BLaER1 treated with 17β-estradiol and CSF1 and Interleukin-3, amounts not matched to agents 10 nM and 100 nM (cell line): ENCODE measurements around the gene TUT1.
A peak's percentile ranks its signal among the peaks of the same experiment; 100 is the strongest.
"Not testable (repeated sequence)": the region's sequence is repeated elsewhere in the genome, so short reads cannot be mapped to it uniquely, and the experiment has no call there.

Experiments used
- H3K27ac ChIP-seq, 11 experiments: shearing (Covaris generic); formaldehyde crosslinking; 2 replicates each; pipeline ENCODE4 v1.8.1; 2022
- H3K27me3 ChIP-seq, 11 experiments: shearing (Covaris generic); formaldehyde crosslinking; 2 replicates each; pipeline ENCODE4 v1.8.1; 2022
- H3K36me3 ChIP-seq, 11 experiments: shearing (Covaris generic); formaldehyde crosslinking; 2 replicates each; pipeline ENCODE4 v1.8.1; 2022
- H3K4me1 ChIP-seq, 10 experiments: shearing (Covaris generic); formaldehyde crosslinking; 2 replicates each; pipeline ENCODE4 v1.8.1; 2022
- H3K4me2 ChIP-seq, 11 experiments: shearing (Covaris generic); formaldehyde crosslinking; 2 replicates each; pipeline ENCODE4 v1.8.1; 2022
- H3K4me3 ChIP-seq, 10 experiments: shearing (Covaris generic); formaldehyde crosslinking; 2 replicates each; pipeline ENCODE4 v1.8.1; 2022
- H3K9ac ChIP-seq, 11 experiments: shearing (Covaris generic); formaldehyde crosslinking; 2 replicates each; pipeline ENCODE4 v1.8.1; 2022
- H3K9me3 ChIP-seq, 11 experiments: shearing (Covaris generic); formaldehyde crosslinking; replicated peaks in 1 of 11; 2 replicates each; pipeline ENCODE4 v1.8.1; 2022
- H4K20me1 ChIP-seq, 11 experiments: shearing (Covaris generic); formaldehyde crosslinking; 2 replicates each; pipeline ENCODE4 v1.8.1; 2022
- Cebpa-rat ChIP-seq, 11 experiments: shearing (Covaris generic); IDR thresholded peaks; 2 replicates each; pipeline ENCODE4 v1.8.1; 2022

TUT1 gene, protein sequence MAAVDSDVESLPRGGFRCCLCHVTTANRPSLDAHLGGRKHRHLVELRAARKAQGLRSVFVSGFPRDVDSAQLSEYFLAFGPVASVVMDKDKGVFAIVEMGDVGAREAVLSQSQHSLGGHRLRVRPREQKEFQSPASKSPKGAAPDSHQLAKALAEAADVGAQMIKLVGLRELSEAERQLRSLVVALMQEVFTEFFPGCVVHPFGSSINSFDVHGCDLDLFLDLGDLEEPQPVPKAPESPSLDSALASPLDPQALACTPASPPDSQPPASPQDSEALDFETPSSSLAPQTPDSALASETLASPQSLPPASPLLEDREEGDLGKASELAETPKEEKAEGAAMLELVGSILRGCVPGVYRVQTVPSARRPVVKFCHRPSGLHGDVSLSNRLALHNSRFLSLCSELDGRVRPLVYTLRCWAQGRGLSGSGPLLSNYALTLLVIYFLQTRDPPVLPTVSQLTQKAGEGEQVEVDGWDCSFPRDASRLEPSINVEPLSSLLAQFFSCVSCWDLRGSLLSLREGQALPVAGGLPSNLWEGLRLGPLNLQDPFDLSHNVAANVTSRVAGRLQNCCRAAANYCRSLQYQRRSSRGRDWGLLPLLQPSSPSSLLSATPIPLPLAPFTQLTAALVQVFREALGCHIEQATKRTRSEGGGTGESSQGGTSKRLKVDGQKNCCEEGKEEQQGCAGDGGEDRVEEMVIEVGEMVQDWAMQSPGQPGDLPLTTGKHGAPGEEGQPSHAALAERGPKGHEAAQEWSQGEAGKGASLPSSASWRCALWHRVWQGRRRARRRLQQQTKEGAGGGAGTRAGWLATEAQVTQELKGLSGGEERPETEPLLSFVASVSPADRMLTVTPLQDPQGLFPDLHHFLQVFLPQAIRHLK

DNA sequence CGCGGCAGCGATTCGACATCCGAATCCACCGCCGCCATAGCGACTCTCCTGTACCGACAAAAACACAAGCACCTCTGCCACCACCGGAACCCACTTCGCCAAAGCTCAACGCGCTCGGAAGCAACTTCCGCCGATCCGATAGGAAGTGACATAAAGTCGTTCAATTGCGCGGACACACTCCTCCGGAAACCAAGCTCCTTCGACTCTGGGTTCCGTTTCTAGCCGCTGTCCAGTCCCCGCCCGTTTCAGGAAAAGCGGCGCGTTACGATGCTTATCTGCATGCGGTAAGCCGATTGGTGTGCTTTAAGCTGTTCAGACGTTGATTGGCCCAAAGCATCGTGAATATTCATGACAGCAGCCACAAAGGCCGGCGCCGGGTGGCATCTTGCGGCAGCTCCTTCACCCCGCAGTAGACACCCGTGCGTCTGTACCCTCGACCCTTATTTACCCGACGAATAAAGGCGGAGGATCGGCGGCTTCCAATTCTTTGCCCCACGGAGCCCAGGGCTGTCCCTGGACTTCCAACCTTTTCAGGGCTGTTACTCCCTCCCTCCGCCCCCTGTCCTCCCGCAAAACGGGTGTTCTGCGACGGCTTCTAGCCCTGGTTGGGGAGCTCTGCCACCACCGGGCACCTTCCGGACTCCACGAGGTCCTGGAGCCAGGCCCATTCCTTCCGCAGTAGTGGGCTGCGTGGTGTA lies at the start of gene TUT1:
Gene TUT1, minus strand, starts transcription at position 76 of the 698 bp plus-strand sequence. Its CDS starts 38 bp downstream, at position 38.
- H3K27ac ChIP-seq = peak within 1 kb of the TSS; percentile 61 to 97 (median 92); a peak in 21 of 22 replicates
- H3K4me3 ChIP-seq = peak within 1 kb of the TSS; percentile 69 to 97 (median 80)
- no peaks in the 10 kb centered on the region for H3K27me3 ChIP-seq
- peaks cover 55 to 69% (median 66%) of the 10 kb centered on the region in 11 experiments for H3K36me3 ChIP-seq
- H3K4me1 ChIP-seq = peaks cover 38 to 46% (median 40%) of the 10 kb centered on the region in 10 experiments
- peak within 1 kb of the TSS; percentile 87 to 97 (median 92) for H3K9ac ChIP-seq
- H4K20me1 ChIP-seq = peaks cover 0 to 31% (median 21%) of the 10 kb centered on the region in 11 experiments; a peak in 14 of 22 replicates
- no peaks in the 10 kb centered on the region for H3K9me3 ChIP-seq
- no peak for TF ChIP-seq Cebpa-rat (IDR thresholded peaks at IDR 0.05)
- peak within 1 kb of the TSS; percentile 88 to 97 (median 95) for H3K4me2 ChIP-seq

DNA sequence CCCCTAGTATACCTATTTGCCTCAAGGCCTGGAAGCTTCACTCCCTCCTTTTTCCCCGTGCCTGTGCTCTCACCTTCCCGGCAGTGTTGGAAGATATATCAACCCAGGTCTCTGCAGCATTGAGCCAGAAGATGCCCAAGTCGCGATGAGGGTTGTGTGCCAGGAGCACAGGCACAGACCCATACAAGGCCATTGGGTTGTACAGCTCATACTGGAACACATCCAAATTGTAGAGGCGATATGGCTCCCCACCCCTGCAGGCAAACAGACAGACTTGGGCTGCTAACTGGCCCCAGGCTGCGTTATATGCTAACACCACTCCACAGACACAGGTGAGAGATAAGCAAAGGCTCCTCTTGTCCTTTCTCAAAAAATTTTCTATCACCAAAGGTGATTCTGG lies 41.2 kb upstream of the TUT1 start:
- Histone ChIP-seq H3K36me3 (peaks cover 90 to 100% (median 100%) of the 10 kb centered on the region in 11 experiments), H3K4me3 (no peak overlapping the region)

DNA sequence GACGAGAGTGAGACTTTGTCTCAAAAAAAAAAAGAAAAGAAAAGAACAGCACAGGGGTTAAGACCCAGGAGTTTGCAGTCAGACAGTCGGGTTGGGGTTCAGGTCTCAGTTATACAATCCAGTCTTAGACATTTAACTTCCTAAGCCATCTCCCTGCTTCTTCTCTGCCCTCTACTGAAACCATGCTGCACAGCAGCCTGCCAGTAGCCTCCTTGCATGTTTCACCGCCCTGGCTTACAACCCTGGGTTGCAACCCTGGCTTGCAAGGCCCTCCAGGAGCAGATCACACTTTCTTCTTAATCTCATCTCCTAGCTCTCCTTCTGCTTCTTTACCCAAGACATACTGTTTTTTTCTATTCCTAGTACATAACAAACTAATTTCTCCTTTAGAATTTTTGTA lies 36.4 kb upstream of the TUT1 start:
- Histone ChIP-seq H3K4me1 (peaks cover 22 to 36% (median 33%) of the 10 kb centered on the region in 10 experiments), H3K4me2 (no peak overlapping the region), H3K36me3 (peaks cover 68 to 96% (median 83%) of the 10 kb centered on the region in 11 experiments), H3K27ac (no peak overlapping the region), H3K4me3 (no peak overlapping the region), H3K9ac (no peak overlapping the region), H3K27me3 (no peaks in the 10 kb centered on the region), H4K20me1 (peaks cover 0 to 44% (median 0%) of the 10 kb centered on the region in 11 experiments; a peak in 5 of 22 replicates), H3K9me3 (no peaks in the 10 kb centered on the region)
- no peak for TF ChIP-seq Cebpa-rat (IDR thresholded peaks at IDR 0.05)

More for the DNA sequence above, 41.2 kb upstream of the TUT1 start:
- Histone ChIP-seq H3K27ac (no peak overlapping the region), H3K9me3 (no peaks in the 10 kb centered on the region), H3K27me3 (no peaks in the 10 kb centered on the region), H3K9ac (no peak overlapping the region), H3K4me1 (peaks cover 5 to 22% (median 10%) of the 10 kb centered on the region in 10 experiments; a peak in 18 of 20 replicates), H3K4me2 (no peak overlapping the region), H4K20me1 (peaks cover 0 to 56% (median 8%) of the 10 kb centered on the region in 11 experiments; a peak in 7 of 22 replicates)
- no peak for TF ChIP-seq Cebpa-rat (IDR thresholded peaks at IDR 0.05)

DNA sequence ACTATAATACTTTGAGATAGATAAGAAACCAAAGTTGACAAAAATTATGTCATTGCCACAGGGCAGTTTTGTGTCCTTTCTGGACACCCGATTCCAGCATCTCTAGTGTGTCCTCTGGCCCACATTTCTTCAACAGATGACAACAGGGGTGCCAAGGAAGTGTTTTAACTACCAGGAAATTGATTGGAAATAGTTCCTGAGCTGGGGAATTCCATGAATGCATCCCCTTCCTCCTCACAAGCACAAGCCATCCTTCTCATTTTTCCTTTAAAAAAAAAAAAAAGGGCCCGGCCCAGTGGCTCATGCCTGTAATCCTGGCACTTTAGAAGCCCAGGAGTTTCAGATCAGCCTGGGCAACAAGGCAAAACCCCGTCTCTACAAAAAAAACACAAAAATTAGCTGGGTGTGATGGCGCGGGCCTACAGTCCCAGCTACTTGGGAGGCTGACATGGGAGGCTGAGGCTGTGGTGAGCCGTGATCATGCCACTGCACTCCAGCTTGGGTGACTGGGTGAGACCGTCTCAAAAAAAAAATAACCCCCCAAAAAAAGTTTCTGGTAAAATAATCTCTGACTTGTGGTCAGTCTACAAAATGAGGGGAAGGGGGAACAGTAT lies 31.3 kb upstream of the TUT1 start:
- Histone ChIP-seq H3K9me3 (no peaks in the 10 kb centered on the region), H3K27ac (peak overlapping the region; percentile 61 to 92 (median 85)), H3K27me3 (no peaks in the 10 kb centered on the region), H3K4me2 (peak overlapping the region; percentile 58 to 98 (median 92)), H3K4me3 (peak overlapping the region in 4 of 10 experiments; percentile 78 to 89 (median 79); a peak in 5 of 20 replicates), H3K4me1 (peaks cover 52 to 68% (median 63%) of the 10 kb centered on the region in 10 experiments), H3K36me3 (peaks cover 24 to 54% (median 36%) of the 10 kb centered on the region in 11 experiments), H3K9ac (peak overlapping the region; percentile 23 to 95 (median 86); a peak in 20 of 22 replicates), H4K20me1 (peaks cover 0 to 15% (median 0%) of the 10 kb centered on the region in 11 experiments; a peak in 2 of 22 replicates)
- peak in 1 of 11 experiments; percentile 4; a peak in 1 of 22 replicates for TF ChIP-seq Cebpa-rat (IDR thresholded peaks at IDR 0.05)

DNA sequence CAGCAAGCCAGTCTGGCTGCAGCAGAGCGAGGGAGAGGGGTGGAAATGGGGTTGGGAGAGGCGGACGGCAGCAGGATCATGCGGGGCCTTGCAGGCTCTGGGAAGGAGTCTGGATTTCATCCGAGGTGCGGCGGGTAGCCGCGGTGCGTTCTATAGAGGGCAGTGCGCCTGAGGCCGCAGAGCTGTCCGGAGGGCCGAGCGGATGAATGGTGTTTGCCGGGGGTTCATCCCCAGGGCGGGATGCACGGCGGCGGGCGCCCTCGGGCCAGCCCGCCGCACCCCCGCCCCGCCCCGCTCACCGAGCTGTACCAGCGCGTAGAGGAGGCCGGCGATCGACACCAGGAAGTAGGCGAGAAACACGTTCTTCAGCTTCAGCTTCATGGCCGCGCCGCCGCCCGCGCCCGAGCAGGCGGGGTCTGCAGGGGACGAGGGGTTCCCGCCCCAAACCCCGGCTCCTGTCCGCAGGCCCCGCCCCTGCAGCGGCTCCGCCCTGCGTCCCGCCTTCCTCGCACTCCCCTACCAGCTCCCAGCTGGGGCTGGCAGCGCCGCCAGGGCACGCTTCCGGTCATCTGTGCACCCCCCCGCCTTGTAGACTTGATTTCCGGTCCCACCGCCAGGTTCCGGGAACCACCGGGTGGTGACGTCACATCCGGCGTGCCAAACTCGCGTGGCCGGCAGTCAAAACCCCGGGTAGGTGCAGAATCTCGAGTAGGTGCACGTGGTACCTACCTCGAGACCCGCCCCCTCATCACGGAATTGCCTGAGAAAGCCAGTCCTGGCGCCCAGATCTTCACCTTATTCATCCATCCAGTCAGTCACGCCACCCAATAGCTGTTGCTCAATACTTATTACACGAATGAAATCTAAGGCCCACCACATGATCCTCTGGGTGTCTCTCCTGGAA lies 30.5 kb upstream of the TUT1 start, which contains the start of gene B3GAT3:
Gene B3GAT3, minus strand, starts transcription at position 420 of the 904 bp plus-strand sequence. Its CDS starts 39 bp downstream, at position 381.
- Histone ChIP-seq H4K20me1 (peaks cover 0 to 10% (median 0%) of the 10 kb centered on the region in 11 experiments; a peak in 2 of 22 replicates), H3K4me1 (peaks cover 52 to 68% (median 62%) of the 10 kb centered on the region in 10 experiments), H3K36me3 (peaks cover 24 to 54% (median 35%) of the 10 kb centered on the region in 11 experiments), H3K27me3 (no peaks in the 10 kb centered on the region), H3K4me2 (peak within 1 kb of the TSS; percentile 76 to 98 (median 93)), H3K9me3 (no peaks in the 10 kb centered on the region), H3K9ac (peak within 1 kb of the TSS; percentile 79 to 95 (median 86)), H3K4me3 (peak within 1 kb of the TSS; percentile 68 to 89 (median 79)), H3K27ac (peak within 1 kb of the TSS; percentile 61 to 92 (median 85))
- TF ChIP-seq Cebpa-rat (IDR thresholded peaks at IDR 0.05) = peak in 9 of 11 experiments; percentile 13 to 81 (median 58); a peak in 9 of 22 replicates

DNA sequence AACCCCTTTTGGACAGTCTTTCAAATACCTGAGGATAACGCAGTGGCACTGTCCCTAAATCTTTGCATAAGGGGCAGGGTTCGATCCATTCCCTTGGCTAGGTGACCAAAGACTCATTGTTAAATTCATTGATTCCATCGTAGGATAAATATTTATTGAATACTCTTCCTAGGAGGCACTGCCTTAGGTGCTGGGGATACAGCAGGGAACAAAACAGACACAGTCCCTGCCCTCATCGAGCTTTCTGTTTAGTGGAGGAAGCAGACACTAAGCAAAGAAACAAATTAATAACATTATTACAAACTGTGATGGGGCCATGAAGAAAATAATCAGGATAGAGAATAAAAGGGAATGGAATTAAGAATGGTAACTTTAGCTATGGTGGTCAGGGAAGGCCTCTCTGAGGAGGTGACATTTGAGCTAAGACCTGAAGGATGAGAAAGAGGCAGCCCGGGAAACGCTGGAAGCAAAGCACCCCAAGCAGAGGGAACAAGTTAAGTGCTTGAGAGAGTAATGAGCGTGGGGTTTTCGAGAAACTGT lies 29.8 kb upstream of the TUT1 start:
- peak overlapping the region; percentile 79 to 95 (median 86) for H3K9ac ChIP-seq
- H3K27ac ChIP-seq = peak overlapping the region; percentile 59 to 92 (median 85); a peak in 21 of 22 replicates
- peak overlapping the region; percentile 76 to 98 (median 93) for H3K4me2 ChIP-seq
- peak overlapping the region; percentile 68 to 89 (median 79) for H3K4me3 ChIP-seq
- peaks cover 48 to 67% (median 56%) of the 10 kb centered on the region in 10 experiments for H3K4me1 ChIP-seq
- no peaks in the 10 kb centered on the region for H3K9me3 ChIP-seq
- TF ChIP-seq Cebpa-rat (IDR thresholded peaks at IDR 0.05) = no peak
- peaks cover 24 to 54% (median 35%) of the 10 kb centered on the region in 11 experiments for H3K36me3 ChIP-seq
- H3K27me3 ChIP-seq = no peaks in the 10 kb centered on the region
- 0 out of 22 replicates have a peak, but pooled peaks cover 0 to 10% (median 0%) of the 10 kb centered on the region in 11 experiments for H4K20me1 ChIP-seq

DNA sequence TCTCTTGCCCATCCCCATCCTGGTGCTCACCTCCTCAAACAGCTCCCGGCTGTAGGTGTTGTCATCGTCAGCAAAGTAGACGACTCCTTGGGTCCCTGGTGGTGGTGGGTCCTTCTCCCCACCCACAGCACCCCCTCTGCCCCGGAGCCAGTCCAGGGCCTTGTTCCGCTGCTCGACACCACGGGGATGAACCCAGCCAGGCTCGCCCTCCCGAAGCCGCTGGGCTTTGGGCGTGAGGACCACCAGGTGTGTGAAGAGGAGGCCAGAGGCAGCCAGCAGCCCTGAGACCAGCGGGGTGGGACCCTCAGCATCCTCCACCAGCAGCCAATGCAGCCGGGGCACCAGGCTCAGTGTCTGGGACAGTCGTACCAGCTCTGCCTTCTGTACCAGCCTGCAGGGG lies 25.6 kb upstream of the TUT1 start:
- not testable (repeated sequence) for H3K27me3 ChIP-seq, H3K27ac ChIP-seq, H3K9me3 ChIP-seq, H3K4me3 ChIP-seq, H3K4me2 ChIP-seq, H4K20me1 ChIP-seq
- H3K36me3 ChIP-seq = peaks cover 10 to 41% (median 26%) of the 10 kb centered on the region in 11 experiments; a peak in 20 of 22 replicates
- H3K4me1 ChIP-seq = peaks cover 21 to 49% (median 30%) of the 10 kb centered on the region in 10 experiments
- 0 out of 22 replicates have a peak overlapping the region, but pooled peaks of 4 of the 11 experiments have one; percentile 4 to 17 (median 10) for H3K9ac ChIP-seq
